ENCODE data around the gene MOCS2.

Gene MOCS2

GRCh38 chr5:53095217-53095616, 14.3 kb downstream of the MOCS2 start:
- DNase-seq (ENCODE audit: extremely low read depth, low read depth) = no peak
- TF ChIP-seq CTCF (IDR thresholded peaks at IDR 0.05; ENCODE audit: low read depth, low read length) = no peak

GRCh38 chr5:53092242-53092641, 17.3 kb downstream of the MOCS2 start:
- DNase-seq (ENCODE audit: extremely low read depth, low read depth) = no peak
- no peak for TF ChIP-seq CTCF (IDR thresholded peaks at IDR 0.05; ENCODE audit: low read depth, low read length)

GRCh38 chr5:53091289-53091688, 18.3 kb downstream of the MOCS2 start:
- peak; percentile 12 for TF ChIP-seq CTCF (IDR thresholded peaks at IDR 0.05; ENCODE audit: low read depth, low read length)
- peak; percentile 15 for DNase-seq (ENCODE audit: extremely low read depth, low read depth)

- TF ChIP-seq CTCF (IDR thresholded peaks at IDR 0.05; ENCODE audit: low read depth, low read length) = no peak
- no peak for DNase-seq (ENCODE audit: extremely low read depth, low read depth)
Measured at GRCh38 chr5:53090229-53090628, 19.3 kb downstream of the MOCS2 start.

GRCh38 chr5:53089481-53089991, 20.0 kb downstream of the MOCS2 start:
- TF ChIP-seq CTCF (IDR thresholded peaks at IDR 0.05; ENCODE audit: low read depth, low read length) = no peak
- no peak for DNase-seq (ENCODE audit: extremely low read depth, low read depth)

GRCh38 chr5:53087621-53088121, 21.9 kb downstream of the MOCS2 start:
- no peak for TF ChIP-seq CTCF (IDR thresholded peaks at IDR 0.05; ENCODE audit: low read depth, low read length)
- DNase-seq (ENCODE audit: extremely low read depth, low read depth) = no peak

GRCh38 chr5:53087171-53087570, 22.4 kb downstream of the MOCS2 start:
- DNase-seq (ENCODE audit: extremely low read depth, low read depth) = no peak
- TF ChIP-seq CTCF (IDR thresholded peaks at IDR 0.05; ENCODE audit: low read depth, low read length) = no peak
